Central memory CD4-positive, alpha-beta T cell (primary cell): Measurements from ENCODE around the gene TRAF3IP3.

Experiments used
- DNase-seq: peaks from one replicate; pipeline ENCODE4 v3.0.0; 2022

The TRAF3IP3 gene

GRCh38 chr1:209830722-209831121 is 74.9 kb downstream of the TRAF3IP3 start:
- no peak for DNase-seq

GRCh38 chr1:209831615-209832014 is 75.8 kb downstream of the TRAF3IP3 start:
- no peak for DNase-seq
